Osteocyte (in vitro differentiated cells): ENCODE measurements around the gene PAX7. TPM values are rescaled to one million over a fixed set of nuclear protein-coding genes. Genes with fewer than 3 reads are reported as not detected.

Source experiments
- DNase-seq: peaks from one replicate; pipeline ENCODE4 v3.0.0; 2021; ENCODE audit warnings: mixed read lengths; ENCODE audit not compliant: unreplicated experiment; ENCODE audit errors: extremely low spot score
- H3K27ac Mint-ChIP-seq: one replicate; pipeline ENCODE4 v1.8.0; 2021; ENCODE audit warnings: mild to moderate bottlenecking, mixed read lengths; ENCODE audit not compliant: unreplicated experiment
- H3K27me3 Mint-ChIP-seq: one replicate; pipeline ENCODE4 v1.8.0; 2021; ENCODE audit warnings: mixed read lengths; ENCODE audit not compliant: unreplicated experiment
- H3K36me3 Mint-ChIP-seq: one replicate; pipeline ENCODE4 v1.8.0; 2021; ENCODE audit warnings: mixed read lengths; ENCODE audit not compliant: unreplicated experiment
- H3K4me1 Mint-ChIP-seq: one replicate; pipeline ENCODE4 v1.8.0; 2021; ENCODE audit warnings: mixed read lengths; ENCODE audit not compliant: unreplicated experiment
- H3K4me3 Mint-ChIP-seq: one replicate; pipeline ENCODE4 v1.8.0; 2021; ENCODE audit warnings: mild to moderate bottlenecking, moderate library complexity, mixed read lengths; ENCODE audit not compliant: unreplicated experiment
- H3K9me3 Mint-ChIP-seq: one replicate; pipeline ENCODE4 v1.8.0; 2021; ENCODE audit warnings: mixed read lengths; ENCODE audit not compliant: unreplicated experiment
- total RNA-seq: library from RNA; stranded (reverse); gene quantifications from 2 replicates; pipeline ENCODE4 v1.2.1, GENCODE V29; 2021
- TF ChIP-seq, protein P1 (sequence below): fragments of 200-600 bp; sonication (generic); IDR thresholded peaks from 2 replicates; pipeline ENCODE4 v1.5.0; 2021; ENCODE audit warnings: antibody characterized with exemption, mild to moderate bottlenecking, moderate library complexity

Gene PAX7
- total RNA-seq, 1 donor from 2014 or later = not detected

DNA sequence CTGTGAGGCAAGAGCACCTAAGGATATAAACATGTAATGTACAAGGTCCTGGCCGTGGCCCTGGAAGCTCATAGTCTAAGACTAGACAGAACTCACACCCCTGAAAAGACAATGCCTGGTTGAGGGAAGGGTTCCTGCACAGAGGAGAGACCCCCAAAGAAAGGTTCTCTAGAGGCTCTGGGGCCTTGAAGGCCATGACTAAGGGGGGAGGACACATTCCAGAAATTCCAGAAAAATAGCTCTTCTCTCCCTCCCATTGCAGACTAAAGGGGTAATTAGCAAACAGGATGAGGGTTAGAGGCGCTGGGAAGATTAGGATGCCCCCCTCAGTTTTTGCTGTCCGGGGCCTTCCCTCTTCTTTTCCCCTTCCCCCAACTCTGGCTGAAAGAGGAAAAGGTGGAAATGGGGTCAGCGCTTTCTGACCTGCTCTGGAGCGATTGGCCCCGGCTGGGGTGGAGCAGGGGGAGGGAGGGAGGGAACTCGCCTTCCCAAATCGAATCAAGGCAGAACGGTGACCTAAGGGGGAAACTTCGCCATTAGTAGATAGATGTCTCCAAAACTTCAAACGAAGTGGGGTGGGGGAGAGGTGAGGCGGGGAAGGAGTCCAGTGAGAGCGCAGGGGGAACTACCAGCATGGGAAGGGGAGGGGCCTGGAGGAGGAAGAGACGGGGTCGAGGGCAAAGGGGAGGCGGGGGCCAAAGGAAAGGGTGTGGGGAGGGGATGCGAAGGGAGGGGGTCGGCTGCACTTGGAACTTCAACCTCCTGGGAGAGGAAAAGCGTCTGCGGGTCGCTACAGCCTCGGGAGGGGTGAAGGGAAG lies 11.8 kb downstream of the PAX7 start:
- H3K36me3 Mint-ChIP-seq = no peaks in the 10 kb centered on the region
- H3K27ac Mint-ChIP-seq = no peak overlapping the region
- no peak overlapping the region for H3K4me3 Mint-ChIP-seq
- peaks cover 84% of the 10 kb centered on the region for H3K27me3 Mint-ChIP-seq
- no peaks in the 10 kb centered on the region for H3K9me3 Mint-ChIP-seq
- peaks cover 12% of the 10 kb centered on the region for H3K4me1 Mint-ChIP-seq
- TF ChIP-seq, protein P1, sequence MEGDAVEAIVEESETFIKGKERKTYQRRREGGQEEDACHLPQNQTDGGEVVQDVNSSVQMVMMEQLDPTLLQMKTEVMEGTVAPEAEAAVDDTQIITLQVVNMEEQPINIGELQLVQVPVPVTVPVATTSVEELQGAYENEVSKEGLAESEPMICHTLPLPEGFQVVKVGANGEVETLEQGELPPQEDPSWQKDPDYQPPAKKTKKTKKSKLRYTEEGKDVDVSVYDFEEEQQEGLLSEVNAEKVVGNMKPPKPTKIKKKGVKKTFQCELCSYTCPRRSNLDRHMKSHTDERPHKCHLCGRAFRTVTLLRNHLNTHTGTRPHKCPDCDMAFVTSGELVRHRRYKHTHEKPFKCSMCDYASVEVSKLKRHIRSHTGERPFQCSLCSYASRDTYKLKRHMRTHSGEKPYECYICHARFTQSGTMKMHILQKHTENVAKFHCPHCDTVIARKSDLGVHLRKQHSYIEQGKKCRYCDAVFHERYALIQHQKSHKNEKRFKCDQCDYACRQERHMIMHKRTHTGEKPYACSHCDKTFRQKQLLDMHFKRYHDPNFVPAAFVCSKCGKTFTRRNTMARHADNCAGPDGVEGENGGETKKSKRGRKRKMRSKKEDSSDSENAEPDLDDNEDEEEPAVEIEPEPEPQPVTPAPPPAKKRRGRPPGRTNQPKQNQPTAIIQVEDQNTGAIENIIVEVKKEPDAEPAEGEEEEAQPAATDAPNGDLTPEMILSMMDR = no peak
- DNase-seq = no peak

DNA sequence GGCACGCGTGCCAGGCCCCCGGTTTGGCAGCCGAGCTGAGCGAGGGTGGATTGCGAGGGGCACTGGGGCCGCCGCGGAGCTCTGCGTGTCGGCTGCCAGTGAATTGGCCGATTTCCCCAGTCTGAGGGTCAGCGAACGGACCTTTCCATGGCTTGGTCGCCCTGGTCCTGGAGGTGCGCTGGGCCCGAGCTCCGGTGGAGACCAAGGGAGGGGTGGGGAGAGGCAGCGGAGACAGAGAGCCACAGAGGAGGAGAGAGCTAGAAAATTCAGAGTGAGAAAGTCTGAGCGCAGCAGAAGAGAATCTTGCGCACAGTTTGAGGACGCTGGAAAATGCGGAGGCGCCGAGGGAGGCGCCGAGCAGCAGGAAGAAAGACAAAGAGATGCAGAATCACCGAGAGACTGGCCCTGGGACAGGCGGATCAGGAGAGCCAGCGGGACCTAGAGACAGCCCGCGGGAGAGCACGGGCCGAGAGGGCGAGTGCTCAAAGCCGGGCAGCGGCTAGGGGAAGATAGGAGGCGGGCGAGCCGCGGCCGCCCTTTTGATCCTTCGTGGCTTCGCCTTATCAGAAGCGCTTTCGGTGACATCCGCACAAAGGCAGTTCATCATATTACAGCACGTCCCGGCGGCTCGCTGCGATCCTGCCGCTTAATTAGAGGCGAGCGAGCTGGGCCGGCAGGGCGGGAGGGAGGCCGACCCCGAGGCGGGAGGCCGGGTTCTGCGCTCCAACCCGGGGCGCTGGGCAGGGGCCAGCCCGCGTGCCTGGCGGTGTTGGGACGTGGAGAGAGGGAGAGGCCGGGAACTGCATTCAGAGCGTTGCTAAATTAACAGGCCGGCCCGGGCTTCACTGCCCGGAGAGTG lies 12.7 kb downstream of the PAX7 start:
- H3K4me3 Mint-ChIP-seq = no peak overlapping the region
- peaks cover 85% of the 10 kb centered on the region for H3K27me3 Mint-ChIP-seq
- no peak overlapping the region for H3K27ac Mint-ChIP-seq

DNA sequence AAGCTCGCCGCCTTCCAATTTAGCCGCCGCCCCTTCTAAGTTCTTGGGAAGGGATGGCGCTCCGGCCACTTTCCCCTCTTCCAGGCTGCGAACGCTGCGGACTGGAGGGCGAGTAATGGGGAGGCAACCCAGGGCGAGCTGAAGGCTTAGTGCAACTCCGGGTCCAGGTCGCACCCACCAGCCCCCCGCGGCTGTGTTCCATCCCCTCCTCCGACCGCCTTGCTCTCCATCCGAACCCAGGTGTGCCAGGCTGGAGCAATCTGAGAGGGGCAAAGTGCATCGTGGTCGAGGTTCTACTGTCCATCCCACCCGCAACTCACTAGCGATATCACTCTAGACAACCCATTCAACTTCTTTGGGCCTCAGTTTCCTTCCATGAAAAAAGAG lies 13.4 kb downstream of the PAX7 start:
- H3K9me3 Mint-ChIP-seq = no peaks in the 10 kb centered on the region
- peaks cover 12% of the 10 kb centered on the region for H3K4me1 Mint-ChIP-seq
- no peak for DNase-seq
- H3K27me3 Mint-ChIP-seq = peaks cover 85% of the 10 kb centered on the region
- no peak overlapping the region for H3K4me3 Mint-ChIP-seq
- no peak overlapping the region for H3K27ac Mint-ChIP-seq
- TF ChIP-seq, protein P1 = no peak
- H3K36me3 Mint-ChIP-seq = no peaks in the 10 kb centered on the region

More for the DNA sequence above, 12.7 kb downstream of the PAX7 start:
- Mint-ChIP-seq H3K9me3 (no peaks in the 10 kb centered on the region), H3K36me3 (no peaks in the 10 kb centered on the region), H3K4me1 (peaks cover 12% of the 10 kb centered on the region)
- TF ChIP-seq, protein P1 = no peak
- DNase-seq = no peak

DNA sequence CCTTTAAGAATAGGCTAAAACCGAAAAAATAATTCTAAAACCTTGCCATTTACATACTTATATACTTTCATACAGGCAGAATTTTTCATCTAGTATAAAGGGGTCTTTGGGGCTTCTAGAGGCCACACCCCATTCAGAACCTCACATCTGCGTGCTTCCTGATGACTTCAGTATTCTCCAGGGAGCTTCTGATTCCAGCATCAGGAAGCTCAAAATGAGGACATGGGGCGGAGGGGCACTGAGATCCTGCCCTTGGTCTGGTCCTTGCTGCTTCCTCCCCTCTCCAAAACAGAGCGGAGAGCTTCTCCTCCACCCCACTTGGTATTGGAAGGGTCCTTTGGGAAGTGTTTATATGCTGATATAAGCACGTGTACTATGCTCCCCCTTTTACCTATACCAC lies 13.8 kb downstream of the PAX7 start:
- H3K27me3 Mint-ChIP-seq = peaks cover 84% of the 10 kb centered on the region
- H3K9me3 Mint-ChIP-seq = no peaks in the 10 kb centered on the region
- H3K4me3 Mint-ChIP-seq = no peak overlapping the region
- TF ChIP-seq, protein P1 = no peak
- H3K27ac Mint-ChIP-seq = no peak overlapping the region
- no peak for DNase-seq
- H3K36me3 Mint-ChIP-seq = no peaks in the 10 kb centered on the region
- peaks cover 12% of the 10 kb centered on the region for H3K4me1 Mint-ChIP-seq
